DMS114 treated with DMSO at 0.1 percent for 48 hours (cell line): Measurements from ENCODE around the gene UBA1.
A peak's percentile ranks its signal among the peaks of the same experiment; 100 is the strongest.

Experiments used
- DNase-seq: peaks from one replicate; lab custom pipeline; 2025; ENCODE audit not compliant: unreplicated experiment; lab: John Stamatoyannopoulos, UW

Gene UBA1

GRCh38 chrX:47210661-47211425 is 17.2 kb downstream of the UBA1 start:
- DNase-seq = no peak

- no peak for DNase-seq
These were observed 19.0 kb downstream of the UBA1 start for GRCh38 chrX:47212381-47213293.

GRCh38 chrX:47214435-47215077 is 20.9 kb downstream of the UBA1 start:
- DNase-seq = no peak

GRCh38 chrX:47215291-47215900 is 21.8 kb downstream of the UBA1 start:
- DNase-seq = no peak

GRCh38 chrX:47216393-47216925 is 22.8 kb downstream of the UBA1 start:
- no peak for DNase-seq

GRCh38 chrX:47217121-47217851 is 23.7 kb downstream of the UBA1 start:
- DNase-seq = no peak

GRCh38 chrX:47217852-47218279 is 24.2 kb downstream of the UBA1 start:
- DNase-seq = peak; percentile 98

- peak; percentile 71 for DNase-seq
These were observed 24.8 kb downstream of the UBA1 start, which contains the start of gene CDK16 for GRCh38 chrX:47218280-47218919. Gene CDK16, plus strand, starts transcription at chrX:47218681. Its CDS starts 4,877 bp downstream, at chrX:47223558.

- no peak for DNase-seq
These were observed 25.5 kb downstream of the UBA1 start for GRCh38 chrX:47218920-47219815.

GRCh38 chrX:47221756-47222155 is 28.1 kb downstream of the UBA1 start:
- DNase-seq = no peak

GRCh38 chrX:47222751-47223350 is 29.2 kb downstream of the UBA1 start:
- no peak for DNase-seq

GRCh38 chrX:47223476-47224250 is 30.0 kb downstream of the UBA1 start:
- DNase-seq = no peak

GRCh38 chrX:47224266-47224895 is 30.8 kb downstream of the UBA1 start:
- no peak for DNase-seq

- no peak for DNase-seq
These were observed 31.3 kb downstream of the UBA1 start for GRCh38 chrX:47224896-47225290.

GRCh38 chrX:47226071-47226470 is 32.4 kb downstream of the UBA1 start:
- DNase-seq = no peak

GRCh38 chrX:47226531-47227333 is 33.1 kb downstream of the UBA1 start:
- no peak for DNase-seq
